ENCODE measurements around the gene FAM114A1. TPM values are rescaled to one million over a fixed set of nuclear protein-coding genes. Genes with fewer than 3 reads are reported as not detected.

Gene FAM114A1
- total RNA-seq, 2 donors from 2014 or later = 76.3 to 88.3 TPM

DNA sequence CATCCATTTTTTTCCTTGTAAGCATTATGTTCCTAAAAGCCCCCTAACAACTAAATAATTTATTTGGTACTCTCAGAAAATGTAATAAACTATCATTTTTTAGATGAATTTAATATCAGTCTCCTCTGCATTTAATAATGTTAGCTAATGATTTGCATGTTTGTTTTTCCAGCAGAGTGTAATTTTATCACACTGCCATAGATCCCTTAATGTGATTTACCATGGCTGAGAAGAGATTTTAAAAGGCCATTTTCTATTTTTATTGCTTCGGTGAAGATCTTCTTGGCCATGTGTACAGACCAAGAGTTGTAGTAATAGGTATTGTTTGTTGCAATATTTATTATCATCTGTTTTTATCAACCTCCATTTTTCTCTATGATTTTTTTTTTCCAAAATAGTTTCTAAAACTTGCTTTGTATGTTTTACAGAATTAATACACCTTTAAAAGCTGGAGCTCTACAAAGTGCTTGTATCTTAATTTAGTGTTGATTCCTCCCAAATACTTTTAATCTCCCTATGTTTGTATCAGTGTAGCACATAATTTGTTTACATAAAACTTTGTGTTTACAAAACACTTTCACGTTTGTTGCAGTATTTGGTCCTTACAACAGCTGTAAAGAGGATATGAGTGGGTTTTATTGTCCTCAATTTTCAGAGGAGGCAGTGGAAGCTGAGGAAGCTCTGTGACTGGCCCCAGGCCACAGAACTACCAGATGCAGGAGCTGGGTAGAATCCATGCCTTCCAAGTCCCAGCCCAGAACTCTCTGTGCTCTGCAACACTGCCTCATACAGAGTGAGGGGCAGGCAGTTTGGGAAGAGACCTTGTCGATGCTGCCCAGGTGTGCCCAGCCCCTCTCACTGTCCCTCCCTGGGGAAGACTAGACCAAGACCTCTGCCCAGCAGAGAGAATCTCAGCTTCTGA, 58.1 kb downstream of the FAM114A1 start:
- intact Hi-C loops (cut with DNase I) = no loop called here
- no peaks in the 10 kb centered on the region for H3K9me3 ChIP-seq
- TF ChIP-seq, protein P1, sequence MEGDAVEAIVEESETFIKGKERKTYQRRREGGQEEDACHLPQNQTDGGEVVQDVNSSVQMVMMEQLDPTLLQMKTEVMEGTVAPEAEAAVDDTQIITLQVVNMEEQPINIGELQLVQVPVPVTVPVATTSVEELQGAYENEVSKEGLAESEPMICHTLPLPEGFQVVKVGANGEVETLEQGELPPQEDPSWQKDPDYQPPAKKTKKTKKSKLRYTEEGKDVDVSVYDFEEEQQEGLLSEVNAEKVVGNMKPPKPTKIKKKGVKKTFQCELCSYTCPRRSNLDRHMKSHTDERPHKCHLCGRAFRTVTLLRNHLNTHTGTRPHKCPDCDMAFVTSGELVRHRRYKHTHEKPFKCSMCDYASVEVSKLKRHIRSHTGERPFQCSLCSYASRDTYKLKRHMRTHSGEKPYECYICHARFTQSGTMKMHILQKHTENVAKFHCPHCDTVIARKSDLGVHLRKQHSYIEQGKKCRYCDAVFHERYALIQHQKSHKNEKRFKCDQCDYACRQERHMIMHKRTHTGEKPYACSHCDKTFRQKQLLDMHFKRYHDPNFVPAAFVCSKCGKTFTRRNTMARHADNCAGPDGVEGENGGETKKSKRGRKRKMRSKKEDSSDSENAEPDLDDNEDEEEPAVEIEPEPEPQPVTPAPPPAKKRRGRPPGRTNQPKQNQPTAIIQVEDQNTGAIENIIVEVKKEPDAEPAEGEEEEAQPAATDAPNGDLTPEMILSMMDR (IDR thresholded peaks at IDR 0.05) = no peak
- H3K4me1 ChIP-seq = no peaks in the 10 kb centered on the region
- peaks cover 19% of the 10 kb centered on the region for H3K36me3 ChIP-seq
- no peak for DNase-seq
- no peak overlapping the region for H3K27ac ChIP-seq
- H3K27me3 ChIP-seq = no peaks in the 10 kb centered on the region
- no peak overlapping the region for H3K4me3 ChIP-seq
- H3K9ac ChIP-seq (ENCODE audit: low read depth in 2 of 2, low read length in 2 of 2) = no peak overlapping the region

DNA sequence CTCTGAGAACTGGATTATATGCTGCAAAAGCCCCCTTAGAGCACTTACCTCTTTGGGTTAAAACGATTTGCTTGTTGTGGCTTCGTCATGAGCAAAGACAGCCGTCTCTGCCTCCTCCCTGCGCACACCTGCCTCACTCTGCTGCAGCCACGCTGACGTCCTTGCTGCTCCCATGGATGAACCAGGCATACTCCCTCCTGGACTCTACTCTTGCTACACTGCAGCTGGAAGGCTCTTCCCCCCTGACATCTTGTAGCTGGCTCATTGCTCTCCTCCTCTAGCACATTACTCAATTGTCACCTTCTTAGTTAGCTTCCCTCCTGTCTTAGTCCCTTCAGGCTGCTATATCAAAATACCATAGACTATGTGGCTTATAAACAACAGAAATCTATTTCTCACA, 59.3 kb downstream of the FAM114A1 start:
- Histone ChIP-seq H3K27ac (no peak overlapping the region), H3K4me3 (no peak overlapping the region), H3K9ac (ENCODE audit: low read depth in 2 of 2, low read length in 2 of 2) (no peak overlapping the region), H3K36me3 (peaks cover 19% of the 10 kb centered on the region), H3K9me3 (no peaks in the 10 kb centered on the region), H3K4me1 (no peaks in the 10 kb centered on the region), H3K27me3 (no peaks in the 10 kb centered on the region)
- no peak for DNase-seq
- TF ChIP-seq, protein P1 (IDR thresholded peaks at IDR 0.05) = no peak
- intact Hi-C loops (cut with DNase I) = no loop called here

DNA sequence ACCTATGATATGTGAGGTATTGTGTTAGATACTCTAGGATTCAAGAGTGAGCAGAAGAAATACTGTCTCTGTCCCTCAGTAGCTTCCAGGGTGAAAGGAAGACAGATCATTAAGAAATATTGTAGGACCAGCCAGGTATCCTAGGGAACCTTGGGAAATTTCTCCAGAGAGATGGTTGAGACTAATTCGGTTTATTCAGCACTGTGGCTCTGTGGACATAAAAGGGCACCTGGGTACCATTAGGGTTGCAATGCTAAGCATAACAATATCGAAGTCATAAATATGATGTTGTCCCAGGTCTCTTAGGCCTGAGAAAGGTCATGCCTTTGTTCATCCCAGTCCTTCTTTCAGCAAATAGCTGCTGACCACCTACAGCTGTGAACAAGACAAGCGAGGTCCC, 61.0 kb downstream of the FAM114A1 start:
- peaks cover 19% of the 10 kb centered on the region for H3K36me3 ChIP-seq
- intact Hi-C loops (cut with DNase I) = no loop called here
- H3K9me3 ChIP-seq = no peaks in the 10 kb centered on the region
- no peak for DNase-seq
- H3K4me1 ChIP-seq = no peaks in the 10 kb centered on the region
- no peak overlapping the region for H3K9ac ChIP-seq (ENCODE audit: low read depth in 2 of 2, low read length in 2 of 2)
- H3K4me3 ChIP-seq = no peak overlapping the region
- H3K27me3 ChIP-seq = no peaks in the 10 kb centered on the region
- TF ChIP-seq, protein P1 (IDR thresholded peaks at IDR 0.05) = no peak
- no peak overlapping the region for H3K27ac ChIP-seq

DNA sequence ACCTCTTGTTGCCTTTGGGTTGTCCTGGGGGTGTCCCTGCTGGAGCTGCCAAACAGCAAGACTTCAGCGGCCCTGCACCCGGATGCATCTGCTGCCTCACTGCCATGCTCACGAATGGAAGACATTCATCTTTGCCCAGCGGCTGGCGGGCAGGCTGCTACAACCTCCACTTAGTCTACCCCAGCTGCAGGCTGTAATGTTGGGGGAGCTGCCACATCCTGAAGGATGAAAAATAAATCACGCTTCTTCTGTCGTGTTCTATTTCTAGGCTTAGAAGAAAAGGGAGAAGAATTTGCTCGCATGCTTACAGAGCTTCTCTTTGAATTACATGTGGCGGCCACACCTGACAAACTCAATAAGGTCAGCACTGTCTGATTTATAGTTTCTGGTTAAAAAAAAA, 61.4 kb downstream of the FAM114A1 start:
- no peaks in the 10 kb centered on the region for H3K9me3 ChIP-seq
- no peak overlapping the region for H3K4me3 ChIP-seq
- H3K27me3 ChIP-seq = no peaks in the 10 kb centered on the region
- no peak for DNase-seq
- no peak overlapping the region for H3K9ac ChIP-seq (ENCODE audit: low read depth in 2 of 2, low read length in 2 of 2)
- H3K27ac ChIP-seq = no peak overlapping the region
- intact Hi-C loops (cut with DNase I) = no loop called here
- TF ChIP-seq, protein P1 (IDR thresholded peaks at IDR 0.05) = no peak
- H3K36me3 ChIP-seq = peaks cover 19% of the 10 kb centered on the region
- no peaks in the 10 kb centered on the region for H3K4me1 ChIP-seq

DNA sequence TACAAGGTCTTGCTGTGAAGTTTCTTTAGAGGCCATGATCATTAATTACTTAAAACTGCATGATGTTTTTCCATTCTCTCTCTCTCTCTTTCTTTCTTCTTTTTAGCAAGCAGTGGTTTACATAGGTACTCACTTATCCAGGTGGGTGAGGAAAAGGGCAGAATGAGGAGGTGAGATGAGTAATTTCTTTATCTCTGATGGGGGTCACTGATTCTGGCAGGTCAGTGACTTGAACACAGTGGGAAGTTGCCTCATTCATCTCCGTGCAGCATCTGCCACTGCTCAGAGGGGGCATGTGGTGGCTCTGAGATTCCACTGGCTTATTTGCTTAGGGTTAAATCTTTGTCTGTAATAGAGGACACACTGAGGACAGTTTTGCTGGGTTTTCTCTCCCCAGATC, 62.6 kb downstream of the FAM114A1 start:
- intact Hi-C loops (cut with DNase I) = no loop called here
- no peak overlapping the region for H3K4me3 ChIP-seq
- TF ChIP-seq, protein P1 (IDR thresholded peaks at IDR 0.05) = no peak
- no peaks in the 10 kb centered on the region for H3K4me1 ChIP-seq
- H3K27ac ChIP-seq = no peak overlapping the region
- H3K27me3 ChIP-seq = no peaks in the 10 kb centered on the region
- H3K9me3 ChIP-seq = no peaks in the 10 kb centered on the region
- H3K9ac ChIP-seq (ENCODE audit: low read depth in 2 of 2, low read length in 2 of 2) = no peak overlapping the region
- no peak for DNase-seq
- peaks cover 23% of the 10 kb centered on the region for H3K36me3 ChIP-seq

Measured in colonic mucosa (tissue), 4 donors.